Body of pancreas (tissue), 4 donors: ENCODE results near the gene HELZ.

Experiments
- CTCF ChIP-seq, 7 experiments: fragments of 450-650 bp in 4 of 7; fragments of 200-600 bp in 3 of 7; sonication (generic) in 3 of 7; IDR thresholded peaks; one replicate each; pipeline ENCODE4 v1.5.1; 2016 to 2019; ENCODE audit warnings: antibody characterized with exemption in 7 of 7
- POLR2A ChIP-seq, 3 donors: fragments of 450-650 bp; IDR thresholded peaks; one replicate each; pipeline ENCODE4 v1.6.1; 2016; ENCODE audit warnings: antibody characterized with exemption in 3 of 3, mild to moderate bottlenecking in 2 of 3

DNA sequence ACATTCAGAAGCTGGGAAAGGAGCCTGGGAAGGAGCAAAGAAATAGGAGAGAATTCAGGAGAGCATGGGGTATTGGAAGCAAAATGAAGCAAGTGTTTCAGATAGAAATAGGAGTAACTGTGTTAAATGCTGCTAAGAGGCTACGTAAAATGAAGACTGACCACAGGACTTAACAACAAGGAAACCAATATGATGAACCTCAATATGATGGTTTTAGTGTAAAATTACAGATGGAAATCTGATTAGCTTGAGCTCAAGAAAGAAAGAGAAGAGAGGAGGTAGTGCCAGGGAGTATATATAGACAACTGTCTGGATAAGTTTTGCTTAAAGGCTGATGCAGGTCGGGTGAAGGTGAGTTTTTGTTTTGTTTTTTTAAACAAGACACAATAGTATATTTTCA is 92.2 kb downstream of the HELZ start:
- TF ChIP-seq CTCF (IDR thresholded peaks at IDR 0.05) (no peak), POLR2A (IDR thresholded peaks at IDR 0.05) (no peak)
